NOMO-1 treated with dmso at 0.1 percent for 144 hours (cell line): ENCODE results near the gene DPEP2NB.

Source experiments
- DNase-seq: peaks from one replicate; lab custom pipeline; 2025; ENCODE audit not compliant: unreplicated experiment; lab: John Stamatoyannopoulos, UW

DPEP2NB gene

GRCh38 chr16:67964477-67965131, 51.1 kb downstream of the DPEP2NB start:
- no peak for DNase-seq

DNA sequence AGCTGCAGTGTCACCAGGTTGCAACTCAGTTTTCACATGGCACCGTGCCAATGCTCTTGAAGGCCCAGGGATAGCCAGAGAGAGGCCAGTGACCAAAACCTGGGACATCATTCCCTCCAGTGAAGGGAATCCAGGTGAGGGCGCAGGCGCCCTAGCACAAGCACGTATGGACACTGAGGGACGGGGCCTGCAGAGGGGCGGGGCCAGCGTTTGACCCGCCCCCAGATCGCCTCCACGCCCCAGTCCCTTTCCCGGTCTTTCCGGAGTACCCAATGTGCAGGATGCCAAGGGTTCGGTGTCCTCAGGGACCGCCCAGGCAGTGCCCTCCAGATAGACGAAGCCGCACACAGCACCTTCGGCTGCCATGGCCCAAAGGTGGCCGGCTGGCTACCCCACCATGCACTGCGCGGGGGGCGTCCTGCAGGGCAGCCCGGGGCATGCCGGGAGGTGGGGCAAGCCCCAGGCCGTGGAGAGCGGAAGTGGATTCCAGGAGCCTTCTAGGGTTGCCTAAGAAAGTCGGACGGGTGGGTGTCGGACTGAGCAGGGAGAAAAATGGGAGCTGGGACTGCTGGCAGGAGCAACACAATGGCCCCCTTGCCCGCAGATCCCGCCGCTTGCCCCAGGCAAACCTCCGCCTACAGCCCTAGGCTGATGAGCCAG, 51.9 kb downstream of the DPEP2NB start:
- no peak for DNase-seq
